ENCODE measurements around the gene S100A3.
"Not testable (repeated sequence)": the region's sequence is repeated elsewhere in the genome, so short reads cannot be mapped to it uniquely, and the experiment has no call there.

S100A3 gene

GRCh38 chr1:153568367-153569099 lies 19.5 kb upstream of the S100A3 start:
- H3K4me3 ChIP-seq (ENCODE audit: low read depth, low read length), result no peak overlapping the region
- peak; percentile 96 for TF ChIP-seq CTCF (IDR thresholded peaks at IDR 0.05; ENCODE audit: borderline replicate concordance, insufficient read depth, low read depth, low read length)

GRCh38 chr1:153567621-153568366 lies 18.7 kb upstream of the S100A3 start:
- H3K4me3 ChIP-seq (ENCODE audit: low read depth, low read length), result no peak overlapping the region
- TF ChIP-seq CTCF (IDR thresholded peaks at IDR 0.05; ENCODE audit: borderline replicate concordance, insufficient read depth, low read depth, low read length), result no peak

GRCh38 chr1:153566414-153567371 lies 17.6 kb upstream of the S100A3 start:
- no peak overlapping the region for H3K4me3 ChIP-seq (ENCODE audit: low read depth, low read length)
- TF ChIP-seq CTCF (IDR thresholded peaks at IDR 0.05; ENCODE audit: borderline replicate concordance, insufficient read depth, low read depth, low read length), result no peak

GRCh38 chr1:153565529-153566374 lies 16.7 kb upstream of the S100A3 start, which contains the start of gene S100A2:
TSS of gene S100A2 (minus strand) at chr1:153565844. CDS start at chr1:153563877, 1,967 bp downstream.
- H3K4me3 ChIP-seq (ENCODE audit: low read depth, low read length), result no peak within 1 kb of the TSS
- no peak for TF ChIP-seq CTCF (IDR thresholded peaks at IDR 0.05; ENCODE audit: borderline replicate concordance, insufficient read depth, low read depth, low read length)

- no peak overlapping the region for H3K4me3 ChIP-seq (ENCODE audit: low read depth, low read length)
- no peak for TF ChIP-seq CTCF (IDR thresholded peaks at IDR 0.05; ENCODE audit: borderline replicate concordance, insufficient read depth, low read depth, low read length)
Observed at GRCh38 chr1:153563991-153564390, 14.9 kb upstream of the S100A3 start.

GRCh38 chr1:153563483-153563901 lies 14.4 kb upstream of the S100A3 start:
- no peak overlapping the region for H3K4me3 ChIP-seq (ENCODE audit: low read depth, low read length)
- no peak for TF ChIP-seq CTCF (IDR thresholded peaks at IDR 0.05; ENCODE audit: borderline replicate concordance, insufficient read depth, low read depth, low read length)

GRCh38 chr1:153562021-153562420 lies 13.0 kb upstream of the S100A3 start:
- H3K4me3 ChIP-seq (ENCODE audit: low read depth, low read length), result not testable (repeated sequence)

Data from GM12875 (cell line).